Kidney (tissue), 14 donors: ENCODE data around the gene GPC2. TPM values are rescaled to one million over a fixed set of nuclear protein-coding genes. Genes with fewer than 3 reads are reported as not detected.

ENCODE experiments used
- DNase-seq, 5 donors: peaks; one replicate each; pipeline ENCODE4 v3.0.0-alpha.2; 2013 to 2020
- FAIRE-seq: peaks from 2 replicates; lab custom pipeline; 2012; peaks lifted over from hg19 to GRCh38; lab: Jason Lieb, UNC
- H3K27ac ChIP-seq, 2 donors: one replicate each; pipeline ENCODE4 v1.7.0; 2013; ENCODE audit warnings: low read depth in 2 of 2, low read length in 2 of 2, inconsistent platforms in 1 of 2
- H3K27me3 ChIP-seq: one replicate; pipeline ENCODE4 v1.7.1; 2013; ENCODE audit warnings: low read length, inconsistent platforms; ENCODE audit not compliant: control insufficient read depth, insufficient read depth
- H3K36me3 ChIP-seq, 3 donors: one replicate each; pipeline versions ENCODE4 v1.7.0 to v1.7.1; 2013; ENCODE audit warnings: low read length in 3 of 3, control low read depth in 1 of 3, inconsistent platforms in 1 of 3; ENCODE audit not compliant: insufficient read depth in 3 of 3, control insufficient read depth in 2 of 3
- H3K4me1 ChIP-seq, 3 donors: one replicate each; pipeline versions ENCODE4 v1.7.0 to v1.7.1; 2013; ENCODE audit warnings: low read length in 3 of 3, inconsistent platforms in 1 of 3, low read depth in 1 of 3; ENCODE audit not compliant: control insufficient read depth in 2 of 3, insufficient read depth in 2 of 3
- H3K4me3 ChIP-seq, 3 donors: one replicate each; pipeline versions ENCODE4 v1.7.0 to v1.8.1; 2013; ENCODE audit warnings: low read length in 3 of 3, control low read depth in 1 of 3, inconsistent platforms in 1 of 3
- H3K9ac ChIP-seq, 3 donors: one replicate each; pipeline versions ENCODE4 v1.7.0 to v1.7.1; 2013; ENCODE audit warnings: low read length in 3 of 3, control low read depth in 1 of 3, inconsistent platforms in 1 of 3
- H3K9me3 ChIP-seq, 3 donors: one replicate each; pipeline versions ENCODE4 v1.7.0 to v1.7.1; 2013; ENCODE audit warnings: low read length in 3 of 3, control low read depth in 1 of 3, inconsistent platforms in 1 of 3; ENCODE audit not compliant: control insufficient read depth in 2 of 3, insufficient read depth in 1 of 3
- intact Hi-C: fragments of 100-400 bp; cut with DNase I; formaldehyde crosslinking; loops from one replicate; pipeline ENCODE4 v1.11.1; 2022
- polyA plus RNA-seq: library from polyadenylated mRNA; stranded (reverse); fragments of 350-450 nt; fragmentation: Illumina TruSeq; extraction: RNeasy Lipid Tissue Mini Kit (QIAGEN cat#74804); gene quantifications from one replicate; pipeline ENCODE4 v1.2.3, GENCODE V29; 2014; ENCODE audit warnings: low read depth, low replicate concordance; ENCODE audit not compliant: insufficient read depth
- total RNA-seq: library from RNA; stranded (reverse); fragmentation: NEBNext Ultra II Directional; extraction: Animal tissue kit (Norgen Biotek cat#: 25700); gene quantifications from one replicate; pipeline ENCODE4 v1.2.1, GENCODE V29; 2021
- TF ChIP-seq, protein P1 (sequence below): IDR thresholded peaks from 3 replicates; pipeline ENCODE4 v1.5.1; 2012; ENCODE audit warnings: mild to moderate bottlenecking, moderate library complexity, borderline replicate concordance; ENCODE audit not compliant: insufficient read depth; ENCODE audit errors: extremely low read depth
- donor health status: control.
- donor health status: control.
- donor health status: control.
- donor health status: control.
- donor health status: control.
- donor health status: DM: yes; HTN: yes; CAD: no.
- donor health status: Normal renal cell carcinoma (clear cell type).

GPC2 gene
- total and polyA plus RNA-seq, 2 donors from 2014 or later: 0.73 to 1.8 TPM

- DNase-seq: peak in 2 of 5 donors; percentile 55 to 60
- FAIRE-seq: no peak
- Histone ChIP-seq H3K9me3 (no peaks in the 10 kb centered on the region), H3K27me3 (no peaks in the 10 kb centered on the region), H3K4me3 (no peak overlapping the region), H3K27ac (no peak overlapping the region), H3K9ac (no peak overlapping the region), H3K4me1 (peaks cover 0 to 5% (median 3%) of the 10 kb centered on the region in 3 donors), H3K36me3 (no peaks in the 10 kb centered on the region)
- intact Hi-C loops: no loop called here
- TF ChIP-seq, protein P1, sequence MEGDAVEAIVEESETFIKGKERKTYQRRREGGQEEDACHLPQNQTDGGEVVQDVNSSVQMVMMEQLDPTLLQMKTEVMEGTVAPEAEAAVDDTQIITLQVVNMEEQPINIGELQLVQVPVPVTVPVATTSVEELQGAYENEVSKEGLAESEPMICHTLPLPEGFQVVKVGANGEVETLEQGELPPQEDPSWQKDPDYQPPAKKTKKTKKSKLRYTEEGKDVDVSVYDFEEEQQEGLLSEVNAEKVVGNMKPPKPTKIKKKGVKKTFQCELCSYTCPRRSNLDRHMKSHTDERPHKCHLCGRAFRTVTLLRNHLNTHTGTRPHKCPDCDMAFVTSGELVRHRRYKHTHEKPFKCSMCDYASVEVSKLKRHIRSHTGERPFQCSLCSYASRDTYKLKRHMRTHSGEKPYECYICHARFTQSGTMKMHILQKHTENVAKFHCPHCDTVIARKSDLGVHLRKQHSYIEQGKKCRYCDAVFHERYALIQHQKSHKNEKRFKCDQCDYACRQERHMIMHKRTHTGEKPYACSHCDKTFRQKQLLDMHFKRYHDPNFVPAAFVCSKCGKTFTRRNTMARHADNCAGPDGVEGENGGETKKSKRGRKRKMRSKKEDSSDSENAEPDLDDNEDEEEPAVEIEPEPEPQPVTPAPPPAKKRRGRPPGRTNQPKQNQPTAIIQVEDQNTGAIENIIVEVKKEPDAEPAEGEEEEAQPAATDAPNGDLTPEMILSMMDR: no peak
These were observed 6.9 kb downstream of the GPC2 start for GRCh38 chr7:100170101-100170897.

- TF ChIP-seq, protein P1: no peak
- FAIRE-seq (no peak), DNase-seq (peak in 1 of 5 donors; percentile 12)
- peaks cover 0 to 5% (median 3%) of the 10 kb centered on the region in 3 donors for H3K4me1 ChIP-seq
- no peak overlapping the region for H3K9ac ChIP-seq
- no peaks in the 10 kb centered on the region for H3K27me3 ChIP-seq
- no peak overlapping the region for H3K27ac ChIP-seq
- H3K4me3 ChIP-seq: no peak overlapping the region
- intact Hi-C loops: no loop called here
- H3K36me3 ChIP-seq: no peaks in the 10 kb centered on the region
- H3K9me3 ChIP-seq: no peaks in the 10 kb centered on the region
These were observed 7.9 kb downstream of the GPC2 start for GRCh38 chr7:100169147-100169850.

DNA sequence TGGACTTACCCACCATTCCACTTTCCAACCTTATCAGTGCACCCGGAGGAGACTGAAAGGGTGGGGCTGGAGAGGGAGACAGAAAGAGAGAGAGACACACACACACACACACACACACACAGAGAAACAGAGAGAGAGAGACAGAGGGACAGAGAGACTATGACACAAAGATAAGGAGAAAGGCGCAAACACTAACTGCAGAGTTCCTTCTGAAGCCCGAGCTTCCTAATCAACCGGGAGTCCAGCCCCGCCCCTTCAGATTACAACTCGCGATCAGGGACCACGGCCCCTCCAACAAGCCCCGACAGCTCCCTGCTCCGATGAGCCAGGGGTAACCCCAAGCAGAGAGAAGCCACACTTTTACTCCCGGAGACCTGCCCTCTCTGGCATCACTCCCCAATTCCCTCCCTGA lies 9.3 kb downstream of the GPC2 start:
- Histone ChIP-seq H3K9ac (peak overlapping the region; percentile 13 to 34 (median 17)), H3K27ac (no peak overlapping the region), H3K4me1 (peaks cover 0 to 5% (median 3%) of the 10 kb centered on the region in 3 donors), H3K27me3 (no peaks in the 10 kb centered on the region), H3K9me3 (no peaks in the 10 kb centered on the region), H3K36me3 (no peaks in the 10 kb centered on the region), H3K4me3 (peak overlapping the region; percentile 42 to 57 (median 47))
- DNase-seq: peak in 2 of 5 donors; percentile 55 to 61
- FAIRE-seq: no peak
- intact Hi-C loops: no loop called here
- TF ChIP-seq, protein P1: no peak
